ENCODE measurements around the gene KCNH2.

The KCNH2 gene

DNA sequence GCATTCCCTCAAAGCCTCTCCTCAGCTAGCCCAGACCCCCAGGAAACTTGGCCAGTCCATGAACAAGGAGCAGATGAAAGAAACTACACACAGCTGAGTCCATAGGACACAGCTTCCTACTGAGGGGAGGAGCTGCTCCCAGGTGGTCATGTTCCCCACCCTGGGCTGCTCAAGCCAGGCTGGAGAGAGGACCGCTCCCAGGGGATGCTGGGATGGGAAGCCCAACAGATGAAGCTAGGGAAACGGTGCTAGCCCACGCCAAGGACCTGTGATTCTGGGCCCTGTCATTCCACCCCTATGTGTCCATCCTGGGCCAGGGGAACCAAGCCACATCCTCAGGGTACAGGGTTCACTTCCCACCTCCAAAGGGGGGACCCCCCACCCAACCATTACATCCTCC is 19.0 kb downstream of the KCNH2 start:
- ChIA-PET CTCF (interaction anchor here (1.0 to 1.3 kb wide), 3 partner anchors 27 to 216 kb away, joined by 3 to 4 read pairs (median 4); no protein-coding TSS in a partner anchor), POLR2A (no interaction called here)
- H3K9me3 ChIP-seq (ENCODE audit: control insufficient read depth, insufficient read depth, low read depth, low read length) = no peaks in the 10 kb centered on the region
- H3K36me3 ChIP-seq (ENCODE audit: control insufficient read depth in 2 of 2, insufficient read depth in 1 of 2, low read length in 2 of 2) = no peaks in the 10 kb centered on the region
- H3K4me3 ChIP-seq (ENCODE audit: low read depth, low read length) = no peak overlapping the region
- TF ChIP-seq KLF8 (tag by site-specific recombination; IDR thresholded peaks at IDR 0.05) (no peak), ZNF138 (tag by site-specific recombination; IDR thresholded peaks at IDR 0.05; ENCODE audit: borderline replicate concordance) (no peak), GLIS2 (tag by site-specific recombination; IDR thresholded peaks at IDR 0.05) (peak; percentile 36; the same call in 1 of the 2 replicates), ZNF354C (tag by site-specific recombination; IDR thresholded peaks at IDR 0.05; ENCODE audit: borderline replicate concordance, low read depth) (no peak), ZFHX2 (tag by site-specific recombination; conservative IDR thresholded peaks at IDR 0.05) (no peak)
- TF ChIP-seq, protein P1, sequence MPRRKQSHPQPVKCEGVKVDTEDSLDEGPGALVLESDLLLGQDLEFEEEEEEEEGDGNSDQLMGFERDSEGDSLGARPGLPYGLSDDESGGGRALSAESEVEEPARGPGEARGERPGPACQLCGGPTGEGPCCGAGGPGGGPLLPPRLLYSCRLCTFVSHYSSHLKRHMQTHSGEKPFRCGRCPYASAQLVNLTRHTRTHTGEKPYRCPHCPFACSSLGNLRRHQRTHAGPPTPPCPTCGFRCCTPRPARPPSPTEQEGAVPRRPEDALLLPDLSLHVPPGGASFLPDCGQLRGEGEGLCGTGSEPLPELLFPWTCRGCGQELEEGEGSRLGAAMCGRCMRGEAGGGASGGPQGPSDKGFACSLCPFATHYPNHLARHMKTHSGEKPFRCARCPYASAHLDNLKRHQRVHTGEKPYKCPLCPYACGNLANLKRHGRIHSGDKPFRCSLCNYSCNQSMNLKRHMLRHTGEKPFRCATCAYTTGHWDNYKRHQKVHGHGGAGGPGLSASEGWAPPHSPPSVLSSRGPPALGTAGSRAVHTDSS (tag by site-specific recombination; IDR thresholded peaks at IDR 0.05) = no peak
- no peak overlapping the region for H3K27ac ChIP-seq (ENCODE audit: extremely low read depth, low read depth, low read length)
- no peaks in the 10 kb centered on the region for H3K4me1 ChIP-seq (ENCODE audit: control insufficient read depth, insufficient read depth, low read length)

DNA sequence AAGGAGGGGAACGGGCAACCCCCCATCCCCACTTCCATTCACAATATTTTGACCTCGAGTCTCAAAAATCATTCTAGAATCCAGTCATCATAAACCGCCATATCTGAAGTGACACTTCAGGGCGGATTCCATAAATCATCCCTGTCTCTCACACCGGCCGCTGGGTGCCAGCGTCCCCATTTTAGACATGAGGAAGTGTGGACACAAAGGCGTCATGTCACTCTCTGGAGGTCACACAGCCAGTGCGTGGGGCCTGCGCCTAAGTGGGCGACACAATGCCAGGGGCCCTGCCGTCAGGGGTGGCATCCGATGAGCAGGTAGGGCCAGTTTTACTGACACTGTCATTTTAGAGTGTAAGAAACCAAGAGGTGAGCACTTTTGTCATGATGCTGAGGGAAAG is 19.5 kb downstream of the KCNH2 start:
- no peak overlapping the region for H3K27ac ChIP-seq (ENCODE audit: extremely low read depth, low read depth, low read length)

DNA sequence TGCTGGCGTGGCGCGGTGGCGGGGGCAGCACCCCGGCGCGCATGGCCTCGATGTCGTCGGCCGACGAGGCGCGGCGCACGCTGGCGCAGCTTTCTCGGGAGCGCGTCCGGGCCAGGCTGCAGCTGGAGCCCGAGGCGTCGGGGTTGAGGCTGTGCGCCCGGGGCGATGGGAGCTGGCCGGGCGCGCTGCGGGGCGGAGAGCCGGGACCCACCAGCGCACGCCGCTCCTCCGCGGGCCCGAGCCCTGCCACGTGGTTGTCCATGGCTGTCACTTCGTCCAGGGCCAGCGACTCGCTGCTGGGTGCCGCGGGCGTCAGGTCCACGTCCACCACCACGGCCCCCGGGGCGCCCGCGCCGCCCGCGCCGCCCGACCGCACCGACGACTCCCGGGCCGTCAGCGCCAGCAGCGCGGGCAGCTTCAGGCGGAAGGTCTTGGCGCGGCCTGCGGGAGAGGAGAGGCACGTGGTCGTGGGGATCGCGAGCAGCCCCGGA is 20.0 kb downstream of the KCNH2 start:
- no peak for TF ChIP-seq ZFP41 (tag by site-specific recombination; IDR thresholded peaks at IDR 0.05; ENCODE audit: borderline replicate concordance)
- no peak for TF ChIP-seq SCRT2 (tag by site-specific recombination; IDR thresholded peaks at IDR 0.05)
- TF ChIP-seq ZNF221 (tag by site-specific recombination; IDR thresholded peaks at IDR 0.05; ENCODE audit: borderline replicate concordance) = no peak
- no peak for TF ChIP-seq ZNF585B (tag by site-specific recombination; IDR thresholded peaks at IDR 0.05)
- TF ChIP-seq ZNF133 (tag by site-specific recombination; IDR thresholded peaks at IDR 0.05) = no peak
- no peak for TF ChIP-seq ZNF324 (tag by site-specific recombination; IDR thresholded peaks at IDR 0.05)
- TF ChIP-seq, protein P2, sequence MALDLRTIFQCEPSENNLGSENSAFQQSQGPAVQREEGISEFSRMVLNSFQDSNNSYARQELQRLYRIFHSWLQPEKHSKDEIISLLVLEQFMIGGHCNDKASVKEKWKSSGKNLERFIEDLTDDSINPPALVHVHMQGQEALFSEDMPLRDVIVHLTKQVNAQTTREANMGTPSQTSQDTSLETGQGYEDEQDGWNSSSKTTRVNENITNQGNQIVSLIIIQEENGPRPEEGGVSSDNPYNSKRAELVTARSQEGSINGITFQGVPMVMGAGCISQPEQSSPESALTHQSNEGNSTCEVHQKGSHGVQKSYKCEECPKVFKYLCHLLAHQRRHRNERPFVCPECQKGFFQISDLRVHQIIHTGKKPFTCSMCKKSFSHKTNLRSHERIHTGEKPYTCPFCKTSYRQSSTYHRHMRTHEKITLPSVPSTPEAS (tag by site-specific recombination; IDR thresholded peaks at IDR 0.05) = no peak
- no peak for TF ChIP-seq ZNF335 (tag by site-specific recombination; conservative IDR thresholded peaks at IDR 0.05)
- TF ChIP-seq, protein P3, sequence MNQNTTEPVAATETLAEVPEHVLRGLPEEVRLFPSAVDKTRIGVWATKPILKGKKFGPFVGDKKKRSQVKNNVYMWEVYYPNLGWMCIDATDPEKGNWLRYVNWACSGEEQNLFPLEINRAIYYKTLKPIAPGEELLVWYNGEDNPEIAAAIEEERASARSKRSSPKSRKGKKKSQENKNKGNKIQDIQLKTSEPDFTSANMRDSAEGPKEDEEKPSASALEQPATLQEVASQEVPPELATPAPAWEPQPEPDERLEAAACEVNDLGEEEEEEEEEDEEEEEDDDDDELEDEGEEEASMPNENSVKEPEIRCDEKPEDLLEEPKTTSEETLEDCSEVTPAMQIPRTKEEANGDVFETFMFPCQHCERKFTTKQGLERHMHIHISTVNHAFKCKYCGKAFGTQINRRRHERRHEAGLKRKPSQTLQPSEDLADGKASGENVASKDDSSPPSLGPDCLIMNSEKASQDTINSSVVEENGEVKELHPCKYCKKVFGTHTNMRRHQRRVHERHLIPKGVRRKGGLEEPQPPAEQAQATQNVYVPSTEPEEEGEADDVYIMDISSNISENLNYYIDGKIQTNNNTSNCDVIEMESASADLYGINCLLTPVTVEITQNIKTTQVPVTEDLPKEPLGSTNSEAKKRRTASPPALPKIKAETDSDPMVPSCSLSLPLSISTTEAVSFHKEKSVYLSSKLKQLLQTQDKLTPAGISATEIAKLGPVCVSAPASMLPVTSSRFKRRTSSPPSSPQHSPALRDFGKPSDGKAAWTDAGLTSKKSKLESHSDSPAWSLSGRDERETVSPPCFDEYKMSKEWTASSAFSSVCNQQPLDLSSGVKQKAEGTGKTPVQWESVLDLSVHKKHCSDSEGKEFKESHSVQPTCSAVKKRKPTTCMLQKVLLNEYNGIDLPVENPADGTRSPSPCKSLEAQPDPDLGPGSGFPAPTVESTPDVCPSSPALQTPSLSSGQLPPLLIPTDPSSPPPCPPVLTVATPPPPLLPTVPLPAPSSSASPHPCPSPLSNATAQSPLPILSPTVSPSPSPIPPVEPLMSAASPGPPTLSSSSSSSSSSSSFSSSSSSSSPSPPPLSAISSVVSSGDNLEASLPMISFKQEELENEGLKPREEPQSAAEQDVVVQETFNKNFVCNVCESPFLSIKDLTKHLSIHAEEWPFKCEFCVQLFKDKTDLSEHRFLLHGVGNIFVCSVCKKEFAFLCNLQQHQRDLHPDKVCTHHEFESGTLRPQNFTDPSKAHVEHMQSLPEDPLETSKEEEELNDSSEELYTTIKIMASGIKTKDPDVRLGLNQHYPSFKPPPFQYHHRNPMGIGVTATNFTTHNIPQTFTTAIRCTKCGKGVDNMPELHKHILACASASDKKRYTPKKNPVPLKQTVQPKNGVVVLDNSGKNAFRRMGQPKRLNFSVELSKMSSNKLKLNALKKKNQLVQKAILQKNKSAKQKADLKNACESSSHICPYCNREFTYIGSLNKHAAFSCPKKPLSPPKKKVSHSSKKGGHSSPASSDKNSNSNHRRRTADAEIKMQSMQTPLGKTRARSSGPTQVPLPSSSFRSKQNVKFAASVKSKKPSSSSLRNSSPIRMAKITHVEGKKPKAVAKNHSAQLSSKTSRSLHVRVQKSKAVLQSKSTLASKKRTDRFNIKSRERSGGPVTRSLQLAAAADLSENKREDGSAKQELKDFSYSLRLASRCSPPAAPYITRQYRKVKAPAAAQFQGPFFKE (tag by site-specific recombination; IDR thresholded peaks at IDR 0.05; ENCODE audit: borderline replicate concordance) = no peak
- ChIA-PET POLR2A (no interaction called here), CTCF (no interaction called here)
- Histone ChIP-seq H3K9me3 (ENCODE audit: control insufficient read depth, insufficient read depth, low read depth, low read length) (no peaks in the 10 kb centered on the region), H3K27ac (ENCODE audit: extremely low read depth, low read depth, low read length) (no peak overlapping the region), H3K4me1 (ENCODE audit: control insufficient read depth, insufficient read depth, low read length) (no peaks in the 10 kb centered on the region), H3K36me3 (ENCODE audit: control insufficient read depth in 2 of 2, insufficient read depth in 1 of 2, low read length in 2 of 2) (no peaks in the 10 kb centered on the region), H3K4me3 (ENCODE audit: low read depth, low read length) (no peak overlapping the region)

More for the DNA sequence above, 19.5 kb downstream of the KCNH2 start:
- no peaks in the 10 kb centered on the region for H3K9me3 ChIP-seq (ENCODE audit: control insufficient read depth, insufficient read depth, low read depth, low read length)
- H3K4me3 ChIP-seq (ENCODE audit: low read depth, low read length) = no peak overlapping the region
- H3K36me3 ChIP-seq (ENCODE audit: control insufficient read depth in 2 of 2, insufficient read depth in 1 of 2, low read length in 2 of 2) = no peaks in the 10 kb centered on the region
- CTCF ChIA-PET = interaction anchor here (1.1 to 1.3 kb wide), 2 partner anchors 60 to 215 kb away, joined by 4 read pairs; no protein-coding TSS in a partner anchor
- no peak for TF ChIP-seq KLF16 (tag by site-specific recombination; IDR thresholded peaks at IDR 0.05)
- no peak for TF ChIP-seq ZNF544 (tag by site-specific recombination; IDR thresholded peaks at IDR 0.05)
- TF ChIP-seq ZNF146 (tag by site-specific recombination; IDR thresholded peaks at IDR 0.05) = no peak
- no peaks in the 10 kb centered on the region for H3K4me1 ChIP-seq (ENCODE audit: control insufficient read depth, insufficient read depth, low read length)
- POLR2A ChIA-PET = no interaction called here

Measured in HEK293 (cell line).